ENCODE results near the gene SALL3.

DNA sequence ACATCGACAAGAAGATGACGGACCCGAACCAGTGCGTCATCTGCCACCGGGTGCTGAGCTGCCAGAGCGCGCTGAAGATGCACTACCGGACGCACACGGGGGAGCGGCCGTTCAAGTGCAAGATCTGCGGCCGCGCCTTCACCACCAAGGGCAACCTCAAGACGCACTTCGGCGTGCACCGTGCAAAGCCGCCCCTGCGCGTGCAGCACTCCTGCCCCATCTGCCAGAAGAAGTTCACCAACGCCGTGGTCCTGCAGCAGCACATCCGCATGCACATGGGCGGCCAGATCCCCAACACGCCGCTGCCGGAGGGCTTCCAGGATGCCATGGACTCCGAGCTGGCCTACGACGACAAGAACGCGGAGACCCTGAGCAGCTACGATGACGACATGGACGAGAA lies 14.4 kb downstream of the SALL3 start:
- no peak for TF ChIP-seq POLR2AphosphoS5 (IDR thresholded peaks at IDR 0.05)
- TF ChIP-seq, protein P1, sequence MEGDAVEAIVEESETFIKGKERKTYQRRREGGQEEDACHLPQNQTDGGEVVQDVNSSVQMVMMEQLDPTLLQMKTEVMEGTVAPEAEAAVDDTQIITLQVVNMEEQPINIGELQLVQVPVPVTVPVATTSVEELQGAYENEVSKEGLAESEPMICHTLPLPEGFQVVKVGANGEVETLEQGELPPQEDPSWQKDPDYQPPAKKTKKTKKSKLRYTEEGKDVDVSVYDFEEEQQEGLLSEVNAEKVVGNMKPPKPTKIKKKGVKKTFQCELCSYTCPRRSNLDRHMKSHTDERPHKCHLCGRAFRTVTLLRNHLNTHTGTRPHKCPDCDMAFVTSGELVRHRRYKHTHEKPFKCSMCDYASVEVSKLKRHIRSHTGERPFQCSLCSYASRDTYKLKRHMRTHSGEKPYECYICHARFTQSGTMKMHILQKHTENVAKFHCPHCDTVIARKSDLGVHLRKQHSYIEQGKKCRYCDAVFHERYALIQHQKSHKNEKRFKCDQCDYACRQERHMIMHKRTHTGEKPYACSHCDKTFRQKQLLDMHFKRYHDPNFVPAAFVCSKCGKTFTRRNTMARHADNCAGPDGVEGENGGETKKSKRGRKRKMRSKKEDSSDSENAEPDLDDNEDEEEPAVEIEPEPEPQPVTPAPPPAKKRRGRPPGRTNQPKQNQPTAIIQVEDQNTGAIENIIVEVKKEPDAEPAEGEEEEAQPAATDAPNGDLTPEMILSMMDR (IDR thresholded peaks at IDR 0.05 in 8 of 11, conservative IDR thresholded peaks at IDR 0.05 in 3 of 11), result no peak
